Measurements from ENCODE around the gene ENOX1. TPM values are rescaled to one million over a fixed set of nuclear protein-coding genes. Genes with fewer than 3 reads are reported as not detected.

ENOX1 gene
- polyA plus RNA-seq, 3 donors, result 0.04 TPM; not detected in 2

- DNase-seq, result no peak
- no peak overlapping the region for H3K9ac ChIP-seq (ENCODE audit: insufficient read depth, low read length, poor library complexity, severe bottlenecking)
- Mint-ChIP-seq H3K36me3 (no peaks in the 10 kb centered on the region), H3K27ac (no peak overlapping the region), H3K9me3 (peaks cover 6 to 19% (median 13%) of the 10 kb centered on the region in 7 donors), H3K27me3 (ENCODE audit: low read depth in 3 of 3) (no peaks in the 10 kb centered on the region), H3K4me3 (no peak overlapping the region), H3K4me1 (no peaks in the 10 kb centered on the region)
- intact Hi-C loops (cut with micrococcal nuclease), result no loop called here
- H3K4me1 ChIP-seq (ENCODE audit: control insufficient read depth in 1 of 2, insufficient read depth in 2 of 2, low read length in 2 of 2), result no peaks in the 10 kb centered on the region
- no peaks in the 10 kb centered on the region for H3K79me2 ChIP-seq (ENCODE audit: insufficient read depth, low read length)
- no peak for TF ChIP-seq CTCF (IDR thresholded peaks at IDR 0.05)
- no peaks in the 10 kb centered on the region for H3K27me3 ChIP-seq (ENCODE audit: control insufficient read depth in 2 of 2, insufficient read depth in 2 of 2, low read length in 2 of 2)
- peaks cover 0 to 15% of the 10 kb centered on the region in 2 donors for H3K9me3 ChIP-seq (replicated peaks in 1 of 2; ENCODE audit: control insufficient read depth in 1 of 2, insufficient read depth in 1 of 2, low read length in 2 of 2)
- no peak overlapping the region for H3K27ac ChIP-seq (ENCODE audit: low read depth in 1 of 2, low read length in 2 of 2)
- H3K4me2 ChIP-seq (replicated peaks; ENCODE audit: extremely low read depth, low read length, poor library complexity, severe bottlenecking), result no peak overlapping the region
- H3K36me3 ChIP-seq (replicated peaks in 1 of 2; ENCODE audit: control insufficient read depth in 1 of 2, insufficient read depth in 2 of 2, low read length in 2 of 2), result no peaks in the 10 kb centered on the region
- no peak overlapping the region for H2AFZ ChIP-seq (ENCODE audit: insufficient read depth, low read depth, low read length, poor library complexity, severe bottlenecking)
- H4K20me1 ChIP-seq (ENCODE audit: insufficient read depth, low read length), result no peaks in the 10 kb centered on the region
- no peak overlapping the region for H3K4me3 ChIP-seq (replicated peaks in 1 of 3; ENCODE audit: low read depth in 2 of 3, low read length in 3 of 3)
These were observed 372.7 kb downstream of the ENOX1 start for GRCh38 chr13:43414111-43414510.

GRCh38 chr13:43411741-43412140, 375.0 kb downstream of the ENOX1 start:
- H3K36me3 ChIP-seq (replicated peaks in 1 of 2; ENCODE audit: control insufficient read depth in 1 of 2, insufficient read depth in 2 of 2, low read length in 2 of 2), result no peaks in the 10 kb centered on the region
- 95% methylated on average over 5 of the region's 9 CpGs for WGBS (ENCODE audit: insufficient coverage)
- H3K79me2 ChIP-seq (ENCODE audit: insufficient read depth, low read length), result no peaks in the 10 kb centered on the region
- peaks cover 0 to 13% of the 10 kb centered on the region in 2 donors for H3K9me3 ChIP-seq (replicated peaks in 1 of 2; ENCODE audit: control insufficient read depth in 1 of 2, insufficient read depth in 1 of 2, low read length in 2 of 2)
- no peak for DNase-seq
- H3K4me3 ChIP-seq (replicated peaks in 1 of 3; ENCODE audit: low read depth in 2 of 3, low read length in 3 of 3), result no peak overlapping the region
- H3K36me3 Mint-ChIP-seq, result no peaks in the 10 kb centered on the region
- no peaks in the 10 kb centered on the region for H3K27me3 ChIP-seq (ENCODE audit: control insufficient read depth in 2 of 2, insufficient read depth in 2 of 2, low read length in 2 of 2)
- H3K4me1 Mint-ChIP-seq, result no peaks in the 10 kb centered on the region
- H3K9me3 Mint-ChIP-seq, result peaks cover 3 to 16% (median 8%) of the 10 kb centered on the region in 7 donors
- H4K20me1 ChIP-seq (ENCODE audit: insufficient read depth, low read length), result no peaks in the 10 kb centered on the region
- no peak overlapping the region for H3K27ac Mint-ChIP-seq
- TF ChIP-seq CTCF (IDR thresholded peaks at IDR 0.05), result no peak
- H3K4me3 Mint-ChIP-seq, result no peak overlapping the region
- no peak overlapping the region for H3K27ac ChIP-seq (ENCODE audit: low read depth in 1 of 2, low read length in 2 of 2)
- intact Hi-C loops (cut with micrococcal nuclease), result no loop called here
- no peak overlapping the region for H3K9ac ChIP-seq (ENCODE audit: insufficient read depth, low read length, poor library complexity, severe bottlenecking)
- H3K4me2 ChIP-seq (replicated peaks; ENCODE audit: extremely low read depth, low read length, poor library complexity, severe bottlenecking), result no peak overlapping the region
- H3K4me1 ChIP-seq (ENCODE audit: control insufficient read depth in 1 of 2, insufficient read depth in 2 of 2, low read length in 2 of 2), result no peaks in the 10 kb centered on the region
- H3K27me3 Mint-ChIP-seq (ENCODE audit: low read depth in 3 of 3), result peaks cover 0 to 2% (median 0%) of the 10 kb centered on the region in 3 donors
- no peak overlapping the region for H2AFZ ChIP-seq (ENCODE audit: insufficient read depth, low read depth, low read length, poor library complexity, severe bottlenecking)
